ENCODE measurements around the gene HPCAL1. TPM values are rescaled to one million over a fixed set of nuclear protein-coding genes. Genes with fewer than 3 reads are reported as not detected.
"Not testable (repeated sequence)": the region's sequence is repeated elsewhere in the genome, so short reads cannot be mapped to it uniquely, and the experiment has no call there.

Gene HPCAL1
- total RNA-seq, 1 experiment from 2014 or later: 35.1 TPM

GRCh38 chr2:10257500-10258147 lies 45.1 kb upstream of the HPCAL1 start:
- BruUV-seq (replicated peaks): no TSS peak
- Mint-ChIP-seq H3K27me3 (ENCODE audit: unreplicated experiment) (peaks cover 41% of the 10 kb centered on the region), H3K27ac (ENCODE audit: unreplicated experiment) (no peak overlapping the region), H3K4me3 (ENCODE audit: low read depth, unreplicated experiment) (no peak overlapping the region), H3K36me3 (ENCODE audit: insufficient read depth, unreplicated experiment) (peaks cover 3% of the 10 kb centered on the region), H3K9me3 (ENCODE audit: low read depth, unreplicated experiment) (no peaks in the 10 kb centered on the region), H3K4me1 (ENCODE audit: low read depth, unreplicated experiment) (no peaks in the 10 kb centered on the region)
- intact Hi-C loops (cut with micrococcal nuclease; ENCODE audit: unreplicated experiment): no loop called here
- CTCF ChIA-PET: no interaction called here
- DNase-seq: no peak
- TF ChIP-seq CTCF (IDR thresholded peaks at IDR 0.05; ENCODE audit: unreplicated experiment): no peak

- no TSS peak for BruUV-seq (replicated peaks)
- CTCF ChIA-PET: no interaction called here
- no peak for TF ChIP-seq CTCF (IDR thresholded peaks at IDR 0.05; ENCODE audit: unreplicated experiment)
- H3K4me3 Mint-ChIP-seq (ENCODE audit: low read depth, unreplicated experiment): no peak overlapping the region
- H3K9me3 Mint-ChIP-seq (ENCODE audit: low read depth, unreplicated experiment): no peaks in the 10 kb centered on the region
- intact Hi-C loops (cut with micrococcal nuclease; ENCODE audit: unreplicated experiment): no loop called here
- no peak for DNase-seq
- H3K27ac Mint-ChIP-seq (ENCODE audit: unreplicated experiment): no peak overlapping the region
- peaks cover 3% of the 10 kb centered on the region for H3K36me3 Mint-ChIP-seq (ENCODE audit: insufficient read depth, unreplicated experiment)
- no peaks in the 10 kb centered on the region for H3K4me1 Mint-ChIP-seq (ENCODE audit: low read depth, unreplicated experiment)
- peaks cover 41% of the 10 kb centered on the region for H3K27me3 Mint-ChIP-seq (ENCODE audit: unreplicated experiment)
Measured at GRCh38 chr2:10258326-10258725, 44.4 kb upstream of the HPCAL1 start.

- no peak overlapping the region for H3K27ac Mint-ChIP-seq (ENCODE audit: unreplicated experiment)
- no peaks in the 10 kb centered on the region for H3K4me1 Mint-ChIP-seq (ENCODE audit: low read depth, unreplicated experiment)
- no TSS peak for BruUV-seq (replicated peaks)
- H3K36me3 Mint-ChIP-seq (ENCODE audit: insufficient read depth, unreplicated experiment): no peaks in the 10 kb centered on the region
- DNase-seq: no peak
- CTCF ChIA-PET: no interaction called here
- peaks cover 37% of the 10 kb centered on the region for H3K27me3 Mint-ChIP-seq (ENCODE audit: unreplicated experiment)
- H3K9me3 Mint-ChIP-seq (ENCODE audit: low read depth, unreplicated experiment): no peaks in the 10 kb centered on the region
- intact Hi-C loops (cut with micrococcal nuclease; ENCODE audit: unreplicated experiment): no loop called here
- TF ChIP-seq CTCF (IDR thresholded peaks at IDR 0.05; ENCODE audit: unreplicated experiment): no peak
- no peak overlapping the region for H3K4me3 Mint-ChIP-seq (ENCODE audit: low read depth, unreplicated experiment)
Measured at GRCh38 chr2:10258726-10259125, 44.0 kb upstream of the HPCAL1 start.

- intact Hi-C loops (cut with micrococcal nuclease; ENCODE audit: unreplicated experiment): no loop called here
- no peak for DNase-seq
- no TSS peak for BruUV-seq (replicated peaks)
- Mint-ChIP-seq H3K27ac (ENCODE audit: unreplicated experiment) (no peak overlapping the region), H3K36me3 (ENCODE audit: insufficient read depth, unreplicated experiment) (no peaks in the 10 kb centered on the region), H3K27me3 (ENCODE audit: unreplicated experiment) (peaks cover 34% of the 10 kb centered on the region), H3K9me3 (ENCODE audit: low read depth, unreplicated experiment) (no peaks in the 10 kb centered on the region), H3K4me1 (ENCODE audit: low read depth, unreplicated experiment) (no peaks in the 10 kb centered on the region), H3K4me3 (ENCODE audit: low read depth, unreplicated experiment) (no peak overlapping the region)
- CTCF ChIA-PET: no interaction called here
- TF ChIP-seq CTCF (IDR thresholded peaks at IDR 0.05; ENCODE audit: unreplicated experiment): no peak
Measured at GRCh38 chr2:10260130-10260529, 42.6 kb upstream of the HPCAL1 start.

GRCh38 chr2:10263526-10263925 lies 39.2 kb upstream of the HPCAL1 start:
- H3K36me3 Mint-ChIP-seq (ENCODE audit: insufficient read depth, unreplicated experiment); intact Hi-C loops (cut with micrococcal nuclease; ENCODE audit: unreplicated experiment); H3K9me3 Mint-ChIP-seq (ENCODE audit: low read depth, unreplicated experiment); H3K4me1 Mint-ChIP-seq (ENCODE audit: low read depth, unreplicated experiment); BruUV-seq (replicated peaks); H3K27ac Mint-ChIP-seq (ENCODE audit: unreplicated experiment); DNase-seq; H3K4me3 Mint-ChIP-seq (ENCODE audit: low read depth, unreplicated experiment): not testable (repeated sequence)
- CTCF ChIA-PET: interaction anchor here (0.7 to 1.3 kb wide), 2 partner anchors 33 to 1773 kb away, joined by 4 read pairs; no protein-coding TSS in a partner anchor
- peaks cover 20% of the 10 kb centered on the region for H3K27me3 Mint-ChIP-seq (ENCODE audit: unreplicated experiment)
